ENCODE results near the gene UAP1L1. TPM values are rescaled to one million over a fixed set of nuclear protein-coding genes. Genes with fewer than 3 reads are reported as not detected.

Gene UAP1L1
- total and polyA plus RNA-seq, 2 experiments from 2014 or later, result 2.5 to 8.1 TPM

GRCh38 chr9:137066096-137066861, 11.0 kb upstream of the UAP1L1 start:
- Mint-ChIP-seq H3K27me3 (ENCODE audit: insufficient read depth, low read depth, poor library complexity) (peaks cover 8% of the 10 kb centered on the region), H3K9me3 (no peaks in the 10 kb centered on the region; the same call in 2 of the 3 replicates)
- H3K79me2 ChIP-seq (replicated peaks; ENCODE audit: insufficient read depth), result peaks cover 10% of the 10 kb centered on the region; the same call in 1 of the 2 replicates

More at GRCh38 chr9:137066096-137066861, 11.0 kb upstream of the UAP1L1 start:
- no peaks in the 10 kb centered on the region; the same call in 1 of the 3 replicates for H3K36me3 Mint-ChIP-seq (ENCODE audit: low read depth)
- H3K36me3 ChIP-seq (ENCODE audit: insufficient read depth), result no peaks in the 10 kb centered on the region; the same call in 1 of the 2 replicates
- peaks cover 18% of the 10 kb centered on the region; the same call in 1 of the 2 replicates for H3K4me1 ChIP-seq (ENCODE audit: insufficient read depth)
- H3K27ac Mint-ChIP-seq, result no peak overlapping the region
- peaks cover 15% of the 10 kb centered on the region for H3K4me1 Mint-ChIP-seq
- H3K4me3 Mint-ChIP-seq, result no peak overlapping the region
- TF ChIP-seq JUNB (IDR thresholded peaks at IDR 0.05; ENCODE audit: unreplicated experiment), result no peak
- TF ChIP-seq ETS1 (IDR thresholded peaks at IDR 0.05), result no peak
- no peak for TF ChIP-seq EZH2phosphoT487 (IDR thresholded peaks at IDR 0.05; ENCODE audit: unreplicated experiment)
- no peak for TF ChIP-seq ZNF114 (CRISPR knock-in tag; IDR thresholded peaks at IDR 0.05)
- TF ChIP-seq REST (IDR thresholded peaks at IDR 0.05; ENCODE audit: unreplicated experiment), result no peak
- no peak for TF ChIP-seq STAT1 (IDR thresholded peaks at IDR 0.05; ENCODE audit: unreplicated experiment)
- TF ChIP-seq ZNF331 (CRISPR knock-in tag; IDR thresholded peaks at IDR 0.05; ENCODE audit: low read depth), result no peak
- TF ChIP-seq NANOG (IDR thresholded peaks at IDR 0.05; ENCODE audit: borderline replicate concordance), result no peak
- TF ChIP-seq CREB1 (CRISPR knock-in tag; IDR thresholded peaks at IDR 0.05; ENCODE audit: low read depth), result no peak
- TF ChIP-seq EZH2 (IDR thresholded peaks at IDR 0.05; ENCODE audit: low read depth, unreplicated experiment), result no peak
- no peak for TF ChIP-seq POLR2AphosphoS5 (IDR thresholded peaks at IDR 0.05; ENCODE audit: low read depth)
- TF ChIP-seq ZNF462 (CRISPR knock-in tag; IDR thresholded peaks at IDR 0.05), result no peak
- TF ChIP-seq CTCF (conservative IDR thresholded peaks at IDR 0.05; ENCODE audit: low read depth in 2 of 2), result no peak
- no peak for ATAC-seq
- H3K4me2 ChIP-seq, result no peak overlapping the region
- DNase-seq (ENCODE audit: low spot score), result no peak
- peaks cover 11% of the 10 kb centered on the region; the same call in 1 of the 2 replicates for H4K20me1 ChIP-seq (replicated peaks; ENCODE audit: insufficient read depth)
- no peak overlapping the region for H2AFZ ChIP-seq
- H3K4me3 ChIP-seq, result no peak overlapping the region
- H3K27me3 ChIP-seq (ENCODE audit: insufficient read depth), result peaks cover 8% of the 10 kb centered on the region; the same call in 1 of the 2 replicates
- peaks cover 13% of the 10 kb centered on the region; the same call in 1 of the 2 replicates for H3F3A ChIP-seq (replicated peaks; ENCODE audit: low read depth)
- no peak overlapping the region for H3K27ac ChIP-seq (ENCODE audit: low read depth)
- no peaks in the 10 kb centered on the region for H3K9me2 ChIP-seq (ENCODE audit: insufficient read depth)

All from GM23338 (cell line).